Motor neuron (in vitro differentiated cells): ENCODE results near the gene GPR12. TPM values are rescaled to one million over a fixed set of nuclear protein-coding genes. Genes with fewer than 3 reads are reported as not detected.
"Not testable (repeated sequence)": the region's sequence is repeated elsewhere in the genome, so short reads cannot be mapped to it uniquely, and the experiment has no call there.

ENCODE experiments used
- ATAC-seq, 8 experiments: fragments of 200-7000 bp; cut with Tn5 transposase; replicated peaks in 6 of 8; 2 replicates each; pipeline ENCODE4 v1.8.0; 2021; ENCODE audit warnings: mild to moderate bottlenecking in 8 of 8, moderate library complexity in 8 of 8
- H3K27ac ChIP-seq, 2 donors: fragments of 250-450 bp; sonication (Bioruptor Pico); 2 replicates each; pipeline ENCODE4 v1.9.0; 2021; ENCODE audit warnings: antibody characterized with exemption in 2 of 2, mild to moderate bottlenecking in 2 of 2, moderate library complexity in 1 of 2
- H3K4me1 ChIP-seq, 2 donors: fragments of 250-450 bp; sonication (Bioruptor Pico); replicated peaks in 1 of 2; 2 replicates each; pipeline ENCODE4 v1.6.1; 2021; ENCODE audit warnings: antibody characterized with exemption in 2 of 2, mild to moderate bottlenecking in 2 of 2, moderate library complexity in 1 of 2
- H3K4me3 ChIP-seq, 5 donors: fragments of 250-450 bp; sonication (Bioruptor Pico); 2 replicates each; pipeline ENCODE4 v1.9.0; 2021; ENCODE audit warnings: antibody characterized with exemption in 5 of 5, mild to moderate bottlenecking in 5 of 5, moderate library complexity in 4 of 5
- WGBS, 10 experiments: fragments of 450-650 bp; shearing (Covaris generic); methylation state at CpG; one replicate each; pipeline ENCODE4 v1.0.0; 2022; 5-methylcytosine and 5-hydroxymethylcytosine counted together
- in situ Hi-C, 9 experiments: fragments of 400-800 bp; cut with MboI; loops; one replicate each; pipeline ENCODE4 v1.15.0; 2021; ENCODE audit warnings: low sequenced_read_pairs in 9 of 9, low pct_unique_long_range_greater_than_20kb in 2 of 9; ENCODE audit not compliant: unreplicated experiment in 9 of 9
- total RNA-seq, 8 experiments: library from RNA; unstranded; fragments of 300-600 nt; gene quantifications; 2 replicates each; pipeline versions ENCODE4 v1.2.3 to v1.2.4, GENCODE V29; 2022

Gene GPR12
- total RNA-seq, 8 experiments from 2014 or later = 0.17 to 3.5 (median 2.1) TPM; not detected in 2

- ATAC-seq = no peak
- H3K4me3 ChIP-seq = no peak overlapping the region
- no peaks in the 10 kb centered on the region for H3K4me1 ChIP-seq
- in situ Hi-C loops = no loop called here
- no peak overlapping the region for H3K27ac ChIP-seq
These were observed 33.0 kb downstream of the GPR12 start for GRCh38 chr13:26727633-26728032.

- Histone ChIP-seq H3K4me1 (no peaks in the 10 kb centered on the region), H3K4me3 (no peak overlapping the region), H3K27ac (no peak overlapping the region)
- in situ Hi-C loops = no loop called here
- 20 to 83% (median 50%) methylated on average over 1 to 3 of the region's 3 CpGs; no CpG with 5 or more reads in 1 of the 10 experiments for WGBS, 10 experiments
- no peak for ATAC-seq
These were observed 33.5 kb downstream of the GPR12 start for GRCh38 chr13:26727122-26727521.

DNA sequence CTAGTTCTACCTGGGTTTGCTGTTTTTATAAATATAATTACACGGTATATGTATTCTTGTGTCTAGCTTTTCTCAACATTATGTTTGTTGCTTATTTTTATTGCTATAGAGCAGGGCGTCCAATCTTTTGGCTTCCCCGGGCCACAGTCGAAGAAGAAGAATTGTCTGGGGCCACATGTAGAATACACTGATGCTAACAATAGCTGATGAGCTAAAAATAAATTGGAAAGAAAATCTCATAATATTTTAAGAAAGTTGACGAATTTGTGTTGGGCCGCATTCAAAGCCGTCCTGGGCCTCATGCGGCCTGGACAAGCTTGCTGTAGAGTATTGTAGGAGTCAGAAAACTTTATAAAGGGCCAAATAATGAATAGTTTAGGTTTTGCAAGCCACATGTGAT lies 33.9 kb downstream of the GPR12 start:
- no peaks in the 10 kb centered on the region for H3K4me1 ChIP-seq
- WGBS, 10 experiments = 58 to 100% (median 80%) methylated on average over 1 to 8 of the region's 8 CpGs
- H3K4me3 ChIP-seq = no peak overlapping the region
- in situ Hi-C loops = no loop called here
- ATAC-seq = no peak
- H3K27ac ChIP-seq = no peak overlapping the region

DNA sequence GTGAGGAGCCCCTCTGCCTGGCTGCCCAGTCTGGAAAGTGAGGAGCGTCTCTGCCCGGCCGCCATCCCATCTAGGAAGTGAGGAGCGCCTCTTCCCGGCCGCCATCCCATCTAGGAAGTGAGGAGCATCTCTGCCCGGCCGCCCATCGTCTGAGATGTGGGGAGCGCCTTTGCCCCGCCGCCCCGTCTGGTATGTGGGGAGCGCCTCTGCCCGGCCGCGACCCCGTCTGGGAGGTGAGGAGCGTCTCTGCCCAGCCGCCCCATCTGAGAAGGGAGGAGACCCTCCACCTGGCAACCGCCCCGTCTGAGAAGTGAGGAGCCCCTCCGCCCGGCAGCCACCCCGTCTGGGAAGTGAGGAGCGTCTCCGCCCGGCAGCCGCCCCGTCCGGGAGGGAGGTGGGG lies 37.0 kb downstream of the GPR12 start:
- H3K27ac ChIP-seq, H3K4me3 ChIP-seq, ATAC-seq, H3K4me1 ChIP-seq: not testable (repeated sequence)
- in situ Hi-C loops = loop anchor here in 2 of 9 experiments (25.0 kb wide), 1 partner anchor 164 kb away; no protein-coding TSS in a partner anchor
- WGBS, 10 experiments = no CpG with 5 or more reads among the region's 31 CpGs

DNA sequence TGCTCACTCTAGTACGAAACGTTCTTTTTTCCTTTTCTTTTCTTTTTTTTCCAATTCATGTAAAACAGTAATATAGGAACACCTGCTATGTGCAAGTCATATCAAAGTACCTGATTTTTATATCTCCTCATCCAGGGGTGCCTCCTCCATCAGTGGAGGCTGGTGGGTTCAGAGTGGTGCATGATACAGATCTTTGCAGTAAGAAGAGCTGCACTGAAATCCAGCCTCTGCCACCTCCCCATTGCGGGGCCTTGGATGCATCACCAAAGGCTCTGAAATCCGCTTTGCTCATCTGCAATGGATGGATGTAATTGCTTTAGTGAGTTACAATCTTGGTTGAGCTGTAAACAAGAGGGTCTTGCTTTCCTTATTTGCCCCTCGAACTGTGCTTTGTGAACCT lies 38.3 kb downstream of the GPR12 start:
- H3K27ac ChIP-seq = no peak overlapping the region
- no peaks in the 10 kb centered on the region for H3K4me1 ChIP-seq
- no peak for ATAC-seq
- WGBS, 10 experiments = 14 to 93% (median 79%) methylated on average over 3 to 5 of the region's 5 CpGs
- no peak overlapping the region for H3K4me3 ChIP-seq
- in situ Hi-C loops = loop anchor here in 2 of 9 experiments (25.0 kb wide), 1 partner anchor 165 kb away; no protein-coding TSS in a partner anchor

DNA sequence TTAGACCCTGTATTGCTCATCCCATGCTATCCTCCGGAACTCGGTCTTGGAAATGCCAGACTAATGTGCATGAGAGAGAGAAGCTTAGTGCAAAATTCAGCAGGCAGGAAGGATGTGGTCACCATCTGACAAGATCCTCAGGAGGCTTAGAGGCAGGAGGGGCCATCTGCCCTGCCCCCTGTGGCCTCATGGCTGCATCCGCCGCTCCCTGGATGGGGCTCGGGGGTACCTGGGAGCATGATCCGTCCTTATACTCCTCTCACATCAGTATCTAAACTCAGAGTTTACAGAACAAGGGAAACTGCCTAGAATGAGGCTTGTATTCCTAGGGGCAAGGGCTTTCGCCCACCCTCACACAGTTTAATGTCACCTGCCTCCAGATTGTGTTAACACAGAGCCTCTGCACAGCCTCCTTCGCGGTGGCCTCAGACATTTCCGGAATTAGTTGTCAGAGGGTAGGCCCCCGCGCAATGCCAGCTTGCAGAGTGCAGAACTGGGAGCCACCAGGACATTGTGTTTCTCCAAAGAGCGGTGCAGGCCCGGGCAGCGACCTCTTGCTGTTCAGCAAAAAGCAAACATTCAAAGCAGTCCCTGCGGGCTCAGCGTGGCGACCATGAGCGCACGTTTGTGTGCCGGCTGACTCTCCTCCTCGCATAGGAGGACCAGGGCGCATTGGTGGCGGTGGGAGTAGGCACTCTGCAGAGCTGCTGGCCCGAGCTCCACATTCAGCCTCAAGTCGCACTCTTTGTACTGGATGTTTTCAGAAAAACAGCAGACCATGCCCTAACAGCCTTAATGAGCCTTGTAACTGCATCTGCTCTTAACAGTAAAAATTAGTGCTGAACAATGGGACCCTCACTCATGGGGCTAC lies 39.1 kb downstream of the GPR12 start:
- WGBS, 10 experiments = 46 to 85% (median 58%) methylated on average over 4 to 21 of the region's 26 CpGs; no CpG with 5 or more reads in 2 of the 10 experiments
- in situ Hi-C loops = loop anchor here in 2 of 9 experiments (25.0 kb wide), 1 partner anchor 166 kb away; no protein-coding TSS in a partner anchor
- no peak overlapping the region for H3K4me3 ChIP-seq
- no peak overlapping the region for H3K27ac ChIP-seq
- ATAC-seq = peak in 2 of 8 experiments; percentile 30 to 35
- H3K4me1 ChIP-seq = no peaks in the 10 kb centered on the region

- in situ Hi-C loops = loop anchor here in 2 of 9 experiments (25.0 kb wide), 1 partner anchor 168 kb away; no protein-coding TSS in a partner anchor
- Histone ChIP-seq H3K4me3 (no peak overlapping the region), H3K27ac (no peak overlapping the region), H3K4me1 (no peaks in the 10 kb centered on the region)
- ATAC-seq = peak in 2 of 8 experiments; percentile 13 to 28
- 0 to 85% (median 37%) methylated on average over 1 to 5 of the region's 5 CpGs; no CpG with 5 or more reads in 2 of the 10 experiments for WGBS, 10 experiments
These were observed 41.1 kb downstream of the GPR12 start for GRCh38 chr13:26719356-26719945.

DNA sequence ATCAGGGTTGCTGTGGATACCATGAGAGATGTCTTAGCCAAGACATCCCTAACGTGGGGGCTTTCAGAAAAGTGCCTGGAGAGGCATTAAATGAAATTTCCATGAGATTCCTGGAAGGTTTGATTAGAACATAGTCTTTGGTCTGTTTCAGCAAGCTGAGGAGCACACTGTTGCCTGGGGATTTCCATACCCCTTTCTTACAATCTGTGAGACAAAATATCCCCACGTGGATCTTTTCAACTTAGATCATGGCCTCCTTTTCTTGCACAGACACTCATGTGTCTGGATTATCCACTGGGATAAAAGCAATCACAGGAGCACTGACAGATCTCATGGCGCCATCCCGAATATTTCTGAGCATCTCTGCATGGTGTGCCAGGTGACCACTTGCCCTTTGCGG lies 41.7 kb downstream of the GPR12 start:
- no peak overlapping the region for H3K4me3 ChIP-seq
- in situ Hi-C loops = loop anchor here in 2 of 9 experiments (25.0 kb wide), 1 partner anchor 168 kb away; no protein-coding TSS in a partner anchor
- no peak for ATAC-seq
- H3K4me1 ChIP-seq = no peaks in the 10 kb centered on the region
- 0 to 100% (median 78%) methylated on average over 1 to 5 of the region's 5 CpGs; no CpG with 5 or more reads in 1 of the 10 experiments for WGBS, 10 experiments
- H3K27ac ChIP-seq = no peak overlapping the region

DNA sequence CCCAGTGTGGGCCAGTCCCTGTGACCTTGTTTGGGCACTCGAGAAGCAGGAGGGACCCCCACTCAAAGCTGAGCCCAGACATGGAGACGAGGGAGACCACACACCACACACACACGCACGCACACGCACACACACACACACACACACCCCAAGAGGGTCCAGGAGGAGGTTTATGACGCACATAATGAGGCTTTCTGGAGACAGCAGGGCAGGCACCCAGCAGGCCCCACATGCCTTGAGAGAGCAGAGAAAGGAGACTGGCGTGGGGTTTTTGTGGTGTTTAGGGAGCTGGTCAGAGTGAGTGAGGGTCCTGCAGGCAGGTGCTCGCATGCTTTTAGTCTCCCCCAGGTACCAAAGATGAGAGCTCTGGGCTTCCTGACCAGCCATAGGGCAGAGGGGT lies 42.4 kb downstream of the GPR12 start:
- 0 to 71% (median 40%) methylated on average over 1 to 2 of the region's 8 CpGs; no CpG with 5 or more reads in 7 of the 10 experiments for WGBS, 10 experiments
- in situ Hi-C loops = loop anchor here in 2 of 9 experiments (25.0 kb wide), 1 partner anchor 169 kb away; no protein-coding TSS in a partner anchor
- no peak overlapping the region for H3K27ac ChIP-seq
- ATAC-seq = no peak
- H3K4me1 ChIP-seq = no peaks in the 10 kb centered on the region
- H3K4me3 ChIP-seq = no peak overlapping the region

DNA sequence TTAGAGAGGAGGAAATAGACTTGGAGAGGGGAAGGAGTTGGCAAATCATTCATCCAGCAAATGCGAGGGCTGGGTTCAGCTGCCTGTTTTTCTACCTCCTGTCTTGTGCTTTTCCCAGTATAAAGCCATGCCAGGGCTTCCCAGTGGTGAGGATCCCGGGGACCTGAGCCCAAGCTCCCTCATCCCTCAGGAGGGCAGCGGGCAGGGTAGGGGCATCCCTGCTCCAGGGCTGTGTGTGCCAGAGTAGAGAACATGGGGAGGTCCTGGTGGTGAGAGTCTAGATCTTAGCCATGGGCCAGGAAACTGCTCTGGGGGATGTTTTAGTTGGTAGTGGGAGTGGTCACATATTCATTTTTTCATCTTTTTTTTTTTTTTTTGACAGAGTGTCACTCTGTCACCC lies 43.6 kb downstream of the GPR12 start:
- whole genome bisulfite sequencing, 10 experiments = 17 to 100% (median 92%) methylated on average over 1 to 2 of the region's 3 CpGs; no CpG with 5 or more reads in 6 of the 10 experiments
- Histone ChIP-seq H3K27ac (no peak overlapping the region), H3K4me3 (no peak overlapping the region), H3K4me1 (no peaks in the 10 kb centered on the region)
- in situ Hi-C loops = loop anchor here in 2 of 9 experiments (25.0 kb wide), 1 partner anchor 170 kb away; no protein-coding TSS in a partner anchor
- no peak for ATAC-seq

GRCh38 chr13:26713341-26713740 lies 47.2 kb downstream of the GPR12 start:
- no peak overlapping the region for H3K4me3 ChIP-seq
- in situ Hi-C loops = loop anchor here in 2 of 9 experiments (25.0 kb wide), 1 partner anchor 174 kb away; no protein-coding TSS in a partner anchor
- ATAC-seq = no peak
- no peaks in the 10 kb centered on the region for H3K4me1 ChIP-seq
- 100% methylated on average over 1 of the region's 1 CpG; no CpG with 5 or more reads in 8 of the 10 experiments for WGBS, 10 experiments
- H3K27ac ChIP-seq = no peak overlapping the region

DNA sequence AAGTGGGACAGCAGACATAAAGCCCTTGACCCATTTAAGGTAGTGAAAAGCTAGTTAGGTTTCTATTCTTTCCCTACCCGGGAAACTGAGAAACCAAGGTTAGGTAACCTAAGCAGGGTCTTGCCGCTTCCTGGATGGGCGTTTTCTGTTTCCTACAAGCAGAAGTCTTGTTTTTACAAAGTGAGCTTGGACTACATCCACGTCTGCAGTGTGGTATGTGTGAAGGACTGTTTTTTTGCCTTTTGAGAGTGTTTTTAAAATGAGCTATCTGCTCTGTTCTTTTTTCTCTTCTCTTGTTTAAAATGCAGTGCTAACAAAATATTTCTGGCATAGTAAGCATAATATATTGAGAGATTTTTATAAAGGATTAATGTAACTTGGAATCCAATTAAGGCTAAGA lies 49.4 kb downstream of the GPR12 start:
- no peak overlapping the region for H3K4me3 ChIP-seq
- in situ Hi-C loops = loop anchor here in 2 of 9 experiments (25.0 kb wide), 1 partner anchor 176 kb away; no protein-coding TSS in a partner anchor
- H3K4me1 ChIP-seq = no peaks in the 10 kb centered on the region
- H3K27ac ChIP-seq = no peak overlapping the region
- no peak for ATAC-seq
- 0 to 83% (median 19%) methylated on average over 1 to 4 of the region's 4 CpGs; no CpG with 5 or more reads in 3 of the 10 experiments for WGBS, 10 experiments

- Histone ChIP-seq H3K4me3 (no peak overlapping the region), H3K4me1 (no peaks in the 10 kb centered on the region), H3K27ac (no peak overlapping the region)
- in situ Hi-C loops = loop anchor here in 2 of 9 experiments (25.0 kb wide), 1 partner anchor 177 kb away; no protein-coding TSS in a partner anchor
- 0 to 80% (median 56%) methylated on average over 1 to 5 of the region's 13 CpGs; no CpG with 5 or more reads in 5 of the 10 experiments for WGBS, 10 experiments
- no peak for ATAC-seq
These were observed 50.4 kb downstream of the GPR12 start for GRCh38 chr13:26710166-26710565.
